Measurements from ENCODE around the gene ZNF217.

DNA sequence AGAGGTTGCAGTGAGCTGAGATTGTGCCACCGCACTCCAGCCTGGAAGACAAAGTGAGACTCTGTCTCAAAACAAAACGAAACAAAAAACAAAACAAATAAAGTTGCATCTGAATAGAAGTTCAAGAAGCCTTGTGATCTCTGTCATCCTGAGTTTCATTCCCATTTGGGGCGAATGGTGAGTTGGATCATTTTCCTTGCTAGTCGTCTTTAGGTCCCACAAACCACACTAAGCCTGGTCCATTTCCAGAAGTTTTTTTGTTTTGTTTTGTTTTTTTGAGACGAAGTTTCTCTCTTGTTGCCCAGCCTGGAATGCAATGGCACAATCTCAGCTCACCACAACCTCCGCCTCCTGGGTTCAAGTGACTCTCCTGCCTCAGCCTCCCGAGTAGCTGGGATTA is 33.8 kb downstream of the ZNF217 start:
- TF ChIP-seq, protein P1, sequence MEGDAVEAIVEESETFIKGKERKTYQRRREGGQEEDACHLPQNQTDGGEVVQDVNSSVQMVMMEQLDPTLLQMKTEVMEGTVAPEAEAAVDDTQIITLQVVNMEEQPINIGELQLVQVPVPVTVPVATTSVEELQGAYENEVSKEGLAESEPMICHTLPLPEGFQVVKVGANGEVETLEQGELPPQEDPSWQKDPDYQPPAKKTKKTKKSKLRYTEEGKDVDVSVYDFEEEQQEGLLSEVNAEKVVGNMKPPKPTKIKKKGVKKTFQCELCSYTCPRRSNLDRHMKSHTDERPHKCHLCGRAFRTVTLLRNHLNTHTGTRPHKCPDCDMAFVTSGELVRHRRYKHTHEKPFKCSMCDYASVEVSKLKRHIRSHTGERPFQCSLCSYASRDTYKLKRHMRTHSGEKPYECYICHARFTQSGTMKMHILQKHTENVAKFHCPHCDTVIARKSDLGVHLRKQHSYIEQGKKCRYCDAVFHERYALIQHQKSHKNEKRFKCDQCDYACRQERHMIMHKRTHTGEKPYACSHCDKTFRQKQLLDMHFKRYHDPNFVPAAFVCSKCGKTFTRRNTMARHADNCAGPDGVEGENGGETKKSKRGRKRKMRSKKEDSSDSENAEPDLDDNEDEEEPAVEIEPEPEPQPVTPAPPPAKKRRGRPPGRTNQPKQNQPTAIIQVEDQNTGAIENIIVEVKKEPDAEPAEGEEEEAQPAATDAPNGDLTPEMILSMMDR (IDR thresholded peaks at IDR 0.05; ENCODE audit: poor library complexity): no peak
- no peak for TF ChIP-seq EZH2 (IDR thresholded peaks at IDR 0.05; ENCODE audit: borderline replicate concordance)

Data from hepatocyte (in vitro differentiated cells).